CD14-positive monocyte (primary cell): ENCODE results near the gene SHBG. TPM values are rescaled to one million over a fixed set of nuclear protein-coding genes. Genes with fewer than 3 reads are reported as not detected.

Source experiments
- DNase-seq, 3 donors: peaks; one replicate each; pipeline ENCODE4 v3.0.0-alpha.2; 2011 to 2022
- H2AFZ ChIP-seq: 2 replicates; pipeline ENCODE4 v1.6.0; 2012; ENCODE audit warnings: mild to moderate bottlenecking, low read depth, low read length, inconsistent platforms; ENCODE audit not compliant: insufficient read depth, poor library complexity, severe bottlenecking
- H3K27ac ChIP-seq, 2 donors: 1 replicate in 1 of 2; 2 replicates in 1 of 2; pipeline ENCODE4 v1.5.1; 2012 to 2013; ENCODE audit warnings: low read length in 2 of 2, control low read depth in 1 of 2, inconsistent platforms in 1 of 2, low read depth in 1 of 2, mild to moderate bottlenecking in 1 of 2
- H3K27me3 ChIP-seq, 2 donors: one replicate each; pipeline versions ENCODE4 v1.6.0 to v1.6.1; 2011 to 2013; ENCODE audit warnings: low read length in 2 of 2; ENCODE audit not compliant: control insufficient read depth in 2 of 2, insufficient read depth in 2 of 2
- H3K36me3 ChIP-seq, 2 donors: replicated peaks in 1 of 2; 1 replicate in 1 of 2; 2 replicates in 1 of 2; pipeline versions ENCODE4 v1.5.1 to v1.6.1; 2012 to 2013; ENCODE audit warnings: low read length in 2 of 2, control low read depth in 1 of 2, inconsistent platforms in 1 of 2, mild to moderate bottlenecking in 1 of 2; ENCODE audit not compliant: insufficient read depth in 2 of 2, control insufficient read depth in 1 of 2
- H3K4me1 ChIP-seq, 2 donors: 1 replicate in 1 of 2; 2 replicates in 1 of 2; pipeline versions ENCODE4 v1.5.1 to v1.6.1; 2012 to 2013; ENCODE audit warnings: low read length in 2 of 2, control low read depth in 1 of 2, inconsistent platforms in 1 of 2, mild to moderate bottlenecking in 1 of 2, moderate library complexity in 1 of 2; ENCODE audit not compliant: insufficient read depth in 2 of 2, control insufficient read depth in 1 of 2
- H3K4me2 ChIP-seq: replicated peaks from 2 replicates; pipeline ENCODE3; 2012; ENCODE audit warnings: low read length, moderate library complexity, mild to moderate bottlenecking; ENCODE audit not compliant: poor library complexity, severe bottlenecking; ENCODE audit errors: extremely low read depth
- H3K4me3 ChIP-seq, 3 experiments: fragments of 200-600 bp in 1 of 3; sonication (generic) in 1 of 3; replicated peaks in 1 of 3; 1 replicate in 2 of 3; 2 replicates in 1 of 3; pipeline ENCODE4 v1.5.1; 2011 to 2013; ENCODE audit warnings: low read length in 3 of 3, mild to moderate bottlenecking in 3 of 3, control low read depth in 2 of 3, low read depth in 2 of 3, inconsistent platforms in 1 of 3, moderate library complexity in 1 of 3
- H3K79me2 ChIP-seq: 2 replicates; pipeline ENCODE4 v1.6.0; 2012; ENCODE audit warnings: mild to moderate bottlenecking, control low read depth, inconsistent platforms, low read length, moderate library complexity; ENCODE audit not compliant: insufficient read depth
- H3K9ac ChIP-seq: 2 replicates; pipeline ENCODE4 v1.6.0; 2017; ENCODE audit warnings: low read length, mild to moderate bottlenecking; ENCODE audit not compliant: insufficient read depth, poor library complexity, severe bottlenecking
- H3K9me3 ChIP-seq, 2 donors: replicated peaks in 1 of 2; 1 replicate in 1 of 2; 2 replicates in 1 of 2; pipeline versions ENCODE4 v1.5.1 to v1.6.1; 2012 to 2013; ENCODE audit warnings: low read length in 2 of 2, control low read depth in 1 of 2; ENCODE audit not compliant: control insufficient read depth in 1 of 2, insufficient read depth in 1 of 2
- H4K20me1 ChIP-seq: 2 replicates; pipeline ENCODE4 v1.6.0; 2012; ENCODE audit warnings: mild to moderate bottlenecking, low read length, control low read depth, moderate library complexity; ENCODE audit not compliant: insufficient read depth
- H3K27ac Mint-ChIP-seq, 7 donors: one replicate each; pipeline ENCODE4 v1.8.0; 2020; ENCODE audit warnings: mild to moderate bottlenecking in 7 of 7, mixed read lengths in 7 of 7, moderate library complexity in 6 of 7, inconsistent platforms in 2 of 7
- H3K27me3 Mint-ChIP-seq, 3 donors: one replicate each; pipeline ENCODE4 v1.8.0; 2021 to 2022; ENCODE audit warnings: low read depth in 3 of 3, mild to moderate bottlenecking in 3 of 3, mixed read lengths in 3 of 3, moderate library complexity in 3 of 3, inconsistent platforms in 1 of 3
- H3K36me3 Mint-ChIP-seq, 2 donors: one replicate each; pipeline ENCODE4 v1.8.0; 2020; ENCODE audit warnings: mixed read lengths in 2 of 2, inconsistent platforms in 1 of 2, mild to moderate bottlenecking in 1 of 2
- H3K4me1 Mint-ChIP-seq: one replicate; pipeline ENCODE4 v1.8.0; 2020; ENCODE audit warnings: mild to moderate bottlenecking, mixed read lengths
- H3K4me3 Mint-ChIP-seq, 2 donors: one replicate each; pipeline ENCODE4 v1.8.0; 2020; ENCODE audit warnings: mild to moderate bottlenecking in 2 of 2, mixed read lengths in 2 of 2, moderate library complexity in 1 of 2
- H3K9me3 Mint-ChIP-seq, 7 donors: one replicate each; pipeline ENCODE4 v1.8.0; 2020 to 2022; ENCODE audit warnings: mixed read lengths in 7 of 7, mild to moderate bottlenecking in 6 of 7, moderate library complexity in 6 of 7, inconsistent platforms in 2 of 7
- CTCF ChIP-seq: fragments of 200-600 bp; IDR thresholded peaks from one replicate; pipeline ENCODE4 v1.8.0; 2022; ENCODE audit warnings: antibody characterized with exemption, mild to moderate bottlenecking
- WGBS: methylation state at CpG from one replicate; pipeline ENCODE4 v1.1.5; 2013; ENCODE audit warnings: missing lambda C conversion rate; ENCODE audit not compliant: insufficient coverage; 5-methylcytosine and 5-hydroxymethylcytosine counted together
- intact Hi-C, 2 donors: fragments of 100-400 bp; cut with micrococcal nuclease; formaldehyde crosslinking; loops; one replicate each; pipeline versions ENCODE4 v1.15.0 to v1.15.1; 2023
- polyA plus RNA-seq, 3 donors: library from polyadenylated mRNA; depleted of rRNA in 1 of 3; unstranded in 2 of 3; stranded (reverse) in 1 of 3; fragments of 300-500 nt in 2 of 3; fragments of >200 nt in 1 of 3; fragmentation: Illumina TruSeq in 2 of 3; gene quantifications; 1 replicate in 2 of 3; 2 replicates in 1 of 3; pipeline ENCODE4 v1.2.3, GENCODE V29; 2012 to 2021

Gene SHBG
- polyA plus RNA-seq, 3 donors = 0.43 TPM; not detected in 1

GRCh38 chr17:7611635-7612293 is 18.2 kb upstream of the SHBG start:
- Histone ChIP-seq H3K36me3 (peaks cover 3 to 12% of the 10 kb centered on the region in 2 donors), H3K4me2 (no peak overlapping the region), H3K27ac (no peak overlapping the region), H3K9ac (no peak overlapping the region), H3K4me3 (no peak overlapping the region), H4K20me1 (peaks cover 48% of the 10 kb centered on the region), H3K9me3 (no peaks in the 10 kb centered on the region), H3K27me3 (no peaks in the 10 kb centered on the region), H3K4me1 (peaks cover 25 to 34% of the 10 kb centered on the region in 2 donors), H3K79me2 (peaks cover 65% of the 10 kb centered on the region), H2AFZ (no peak overlapping the region)
- no peaks in the 10 kb centered on the region for H3K9me3 Mint-ChIP-seq
- no peak for DNase-seq
- H3K4me3 Mint-ChIP-seq = no peak overlapping the region
- intact Hi-C loops = no loop called here
- peaks cover 9 to 18% of the 10 kb centered on the region in 2 donors for H3K36me3 Mint-ChIP-seq
- TF ChIP-seq CTCF = no peak
- H3K27ac Mint-ChIP-seq = peak overlapping the region in 1 of 7 donors; percentile 3
- peaks cover 0 to 2% (median 0%) of the 10 kb centered on the region in 3 donors for H3K27me3 Mint-ChIP-seq
- peaks cover 38% of the 10 kb centered on the region for H3K4me1 Mint-ChIP-seq
- no CpG with 5 or more reads among the region's 3 CpGs for WGBS

- H3K4me1 ChIP-seq = peaks cover 25 to 34% of the 10 kb centered on the region in 2 donors
- no peak overlapping the region for H3K4me2 ChIP-seq
- Mint-ChIP-seq H3K4me3 (no peak overlapping the region), H3K27me3 (peaks cover 0 to 2% (median 0%) of the 10 kb centered on the region in 3 donors), H3K36me3 (peaks cover 9 to 18% of the 10 kb centered on the region in 2 donors), H3K27ac (peak overlapping the region in 3 of 7 donors; percentile 0 to 73 (median 3)), H3K4me1 (peaks cover 38% of the 10 kb centered on the region), H3K9me3 (no peaks in the 10 kb centered on the region)
- H2AFZ ChIP-seq = no peak overlapping the region
- 88% methylated on average over 1 of the region's 1 CpG for WGBS
- peaks cover 64% of the 10 kb centered on the region for H3K79me2 ChIP-seq
- no peak overlapping the region for H3K9ac ChIP-seq
- intact Hi-C loops = no loop called here
- no peak for DNase-seq
- H4K20me1 ChIP-seq = peaks cover 48% of the 10 kb centered on the region
- H3K9me3 ChIP-seq = no peaks in the 10 kb centered on the region
- H3K27ac ChIP-seq = no peak overlapping the region
- H3K36me3 ChIP-seq = peaks cover 3 to 12% of the 10 kb centered on the region in 2 donors
- H3K4me3 ChIP-seq = no peak overlapping the region
- no peak for TF ChIP-seq CTCF
- no peaks in the 10 kb centered on the region for H3K27me3 ChIP-seq
Measured at GRCh38 chr17:7612294-7612640, 17.7 kb upstream of the SHBG start.
